BJ (cell line): ENCODE measurements around the gene ITGB8. TPM values are rescaled to one million over a fixed set of nuclear protein-coding genes. Genes with fewer than 3 reads are reported as not detected.

Experiments
- CTCF ChIA-PET: fragments of 350-600 bp; formaldehyde crosslinking; extraction: SDS; loops from one replicate; lab custom pipeline; 2021; ENCODE audit warnings: antibody characterized with exemption, inconsistent platforms; lab: Yijun Ruan, JAX
- POLR2A ChIA-PET: fragments of 300-600 bp; sonication (Branson Sonifier 250); formaldehyde crosslinking; extraction: SDS; loops from one replicate; lab custom pipeline; 2021; ENCODE audit warnings: antibody characterized with exemption; lab: Charles Lee
- DNase-seq: peaks from one replicate; pipeline ENCODE4 v3.0.0-alpha.2; 2011; ENCODE audit warnings: low read depth
- H3K27me3 ChIP-seq: 2 replicates; pipeline ENCODE4 v1.6.0; 2011; ENCODE audit warnings: low read length; ENCODE audit not compliant: control insufficient read depth, insufficient read depth
- H3K36me3 ChIP-seq: 2 replicates; pipeline ENCODE4 v1.5.1; 2011; ENCODE audit warnings: low read length; ENCODE audit not compliant: control insufficient read depth, insufficient read depth
- H3K4me3 ChIP-seq: 2 replicates; pipeline ENCODE4 v1.5.1; 2011; ENCODE audit warnings: low read depth, mild to moderate bottlenecking, control low read depth, low read length
- CTCF ChIP-seq: IDR thresholded peaks from 2 replicates; pipeline ENCODE4 v1.5.1; 2011; ENCODE audit warnings: low read depth, mild to moderate bottlenecking, control low read depth, inconsistent platforms, low read length, moderate library complexity; ENCODE audit not compliant: insufficient read depth
- polyA plus RNA-seq: library from polyadenylated mRNA; depleted of rRNA; stranded (reverse); fragments of >200 nt; gene quantifications from 2 replicates; pipeline ENCODE4 v1.2.3, GENCODE V29; 2011

The ITGB8 gene
- polyA plus RNA-seq, 1 experiment = 0.58 TPM

GRCh38 chr7:20344396-20344795, 13.7 kb downstream of the ITGB8 start:
- DNase-seq = no peak
- no peak overlapping the region for H3K4me3 ChIP-seq
- TF ChIP-seq CTCF = no peak
- H3K27me3 ChIP-seq = no peaks in the 10 kb centered on the region; the same call in 1 of the 2 replicates
- H3K36me3 ChIP-seq = no peaks in the 10 kb centered on the region
- CTCF ChIA-PET = no interaction called here
- POLR2A ChIA-PET = no interaction called here

GRCh38 chr7:20346577-20346976, 15.9 kb downstream of the ITGB8 start:
- POLR2A ChIA-PET = no interaction called here

GRCh38 chr7:20347680-20348079, 17.0 kb downstream of the ITGB8 start:
- no peak for DNase-seq
- ChIA-PET CTCF (no interaction called here), POLR2A (no interaction called here)
- TF ChIP-seq CTCF = no peak
- Histone ChIP-seq H3K4me3 (no peak overlapping the region), H3K27me3 (no peaks in the 10 kb centered on the region; the same call in 1 of the 2 replicates), H3K36me3 (no peaks in the 10 kb centered on the region)

More at GRCh38 chr7:20346577-20346976, 15.9 kb downstream of the ITGB8 start:
- CTCF ChIA-PET = no interaction called here
- DNase-seq = no peak
- Histone ChIP-seq H3K27me3 (no peaks in the 10 kb centered on the region; the same call in 1 of the 2 replicates), H3K36me3 (no peaks in the 10 kb centered on the region), H3K4me3 (no peak overlapping the region)
- no peak for TF ChIP-seq CTCF

- no peak overlapping the region for H3K4me3 ChIP-seq
- ChIA-PET POLR2A (no interaction called here), CTCF (no interaction called here)
- TF ChIP-seq CTCF = no peak
- no peak for DNase-seq
- no peaks in the 10 kb centered on the region for H3K36me3 ChIP-seq
- H3K27me3 ChIP-seq = no peaks in the 10 kb centered on the region; the same call in 1 of the 2 replicates
Measured at GRCh38 chr7:20348125-20348807, 17.6 kb downstream of the ITGB8 start.

GRCh38 chr7:20350518-20350951, 19.8 kb downstream of the ITGB8 start:
- POLR2A ChIA-PET = no interaction called here
- no peak for DNase-seq
- Histone ChIP-seq H3K36me3 (no peaks in the 10 kb centered on the region), H3K4me3 (no peak overlapping the region), H3K27me3 (no peaks in the 10 kb centered on the region)
- TF ChIP-seq CTCF = no peak
- CTCF ChIA-PET = interaction anchor here (1.5 kb wide), 1 partner anchor 20 kb away, joined by 5 read pairs; the partner anchor contains the start of gene ITGB8
